NCI-H524 (cell line): ENCODE measurements around the gene PTBP1.

Experiments
- DNase-seq, 2 experiments: peaks; one replicate each; lab custom pipeline; 2025; lab: John Stamatoyannopoulos, UW

PTBP1 gene

GRCh38 chr19:796692-797527 is at the start of gene PTBP1:
PTBP1 (plus strand) TSS chr19:797452; CDS start chr19:797498, 46 bp downstream.
- DNase-seq, result peak; percentile 100

- no peak for DNase-seq
Observed at GRCh38 chr19:748274-748598, 49.0 kb upstream of the PTBP1 start.

GRCh38 chr19:749811-750210 is 47.4 kb upstream of the PTBP1 start:
- DNase-seq, result no peak

- no peak for DNase-seq
Observed at GRCh38 chr19:750640-751423, 46.4 kb upstream of the PTBP1 start, which contains the start of gene MISP. MISP (plus strand) TSS chr19:751112; CDS start chr19:756947, 5,835 bp downstream.

- DNase-seq, result no peak
Observed at GRCh38 chr19:751501-752341, 45.5 kb upstream of the PTBP1 start.

GRCh38 chr19:752652-753517 is 44.4 kb upstream of the PTBP1 start:
- no peak for DNase-seq

- DNase-seq, result no peak
Observed at GRCh38 chr19:754530-754929, 42.7 kb upstream of the PTBP1 start.

GRCh38 chr19:755063-755462 is 42.2 kb upstream of the PTBP1 start:
- DNase-seq, result no peak

GRCh38 chr19:756236-756635 is 41.0 kb upstream of the PTBP1 start:
- DNase-seq, result peak in 1 of 2 experiments; percentile 35

GRCh38 chr19:756821-757688 is 40.2 kb upstream of the PTBP1 start:
- DNase-seq, result no peak

GRCh38 chr19:757811-758668 is 39.2 kb upstream of the PTBP1 start:
- no peak for DNase-seq

GRCh38 chr19:763181-763580 is 34.1 kb upstream of the PTBP1 start:
- no peak for DNase-seq

GRCh38 chr19:763869-764268 is 33.4 kb upstream of the PTBP1 start:
- no peak for DNase-seq

- DNase-seq, result no peak
Observed at GRCh38 chr19:764301-764700, 33.0 kb upstream of the PTBP1 start.

GRCh38 chr19:765179-765738 is 32.0 kb upstream of the PTBP1 start:
- no peak for DNase-seq

- no peak for DNase-seq
Observed at GRCh38 chr19:768424-768823, 28.8 kb upstream of the PTBP1 start.

GRCh38 chr19:769616-770015 is 27.6 kb upstream of the PTBP1 start:
- DNase-seq, result no peak

- peak; percentile 29 to 42 for DNase-seq
Observed at GRCh38 chr19:771332-771785, 25.9 kb upstream of the PTBP1 start.

GRCh38 chr19:772063-772462 is 25.2 kb upstream of the PTBP1 start:
- DNase-seq, result no peak
